GM21576 (cell line): Measurements from ENCODE around the gene TCAF2.
"Not testable (repeated sequence)": the region's sequence is repeated elsewhere in the genome, so short reads cannot be mapped to it uniquely, and the experiment has no call there.

ENCODE experiments used
- ATAC-seq: cut with Tn5 transposase; IDR thresholded peaks from one replicate; pipeline ENCODE4 v1.9.1; 2021; ENCODE audit warnings: mild to moderate bottlenecking, moderate library complexity; ENCODE audit not compliant: unreplicated experiment

The TCAF2 gene

DNA sequence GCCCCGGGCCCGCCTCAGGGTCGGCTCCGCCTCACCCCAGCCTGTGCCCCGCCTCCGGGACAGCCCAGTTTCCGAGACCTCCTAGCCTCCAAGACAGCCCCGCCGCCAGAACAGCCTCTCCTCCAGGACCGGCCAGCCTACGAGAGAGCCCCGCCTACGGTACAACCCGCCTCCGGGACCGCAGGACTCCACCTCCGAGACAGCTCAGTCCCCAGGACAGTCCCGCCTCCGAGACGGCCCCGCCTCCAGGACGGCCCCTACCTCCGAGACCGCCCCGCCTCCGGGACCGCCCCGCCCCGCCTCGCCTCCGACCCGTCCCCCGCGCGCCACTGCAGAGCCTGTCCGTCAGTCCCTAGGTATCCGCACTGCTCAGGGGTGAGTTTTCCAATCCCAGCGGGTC is at the start of gene TCAF2:
Gene TCAF2, plus strand, starts transcription at position 329 of the 400 bp plus-strand sequence.
- ATAC-seq, result peak; percentile 85

DNA sequence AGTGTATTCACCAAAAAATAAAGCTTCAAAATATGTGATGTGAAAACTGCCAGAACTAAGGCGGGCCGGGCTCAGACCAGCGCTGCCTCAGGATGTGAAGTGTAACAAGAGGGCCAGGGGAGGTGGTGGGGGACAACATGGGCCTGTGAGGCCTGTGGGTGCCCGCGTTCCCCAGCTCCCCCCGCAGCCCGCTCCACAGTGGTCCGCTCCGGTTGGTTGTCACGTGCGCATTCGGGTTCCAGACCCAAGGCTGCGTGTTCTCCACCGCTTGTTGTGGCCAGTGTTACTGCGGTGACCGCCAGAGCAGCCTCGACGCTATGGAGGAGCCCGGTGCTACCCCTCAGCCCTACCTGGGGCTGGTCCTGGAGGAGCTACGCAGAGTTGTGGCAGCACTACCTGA is 49.3 kb upstream of the TCAF2 start, which contains the start of gene CTAGE15:
Gene CTAGE15, plus strand, starts transcription at position 301 of the 400 bp plus-strand sequence. Its CDS starts 17 bp downstream, at position 318.
- ATAC-seq, result not testable (repeated sequence)

DNA sequence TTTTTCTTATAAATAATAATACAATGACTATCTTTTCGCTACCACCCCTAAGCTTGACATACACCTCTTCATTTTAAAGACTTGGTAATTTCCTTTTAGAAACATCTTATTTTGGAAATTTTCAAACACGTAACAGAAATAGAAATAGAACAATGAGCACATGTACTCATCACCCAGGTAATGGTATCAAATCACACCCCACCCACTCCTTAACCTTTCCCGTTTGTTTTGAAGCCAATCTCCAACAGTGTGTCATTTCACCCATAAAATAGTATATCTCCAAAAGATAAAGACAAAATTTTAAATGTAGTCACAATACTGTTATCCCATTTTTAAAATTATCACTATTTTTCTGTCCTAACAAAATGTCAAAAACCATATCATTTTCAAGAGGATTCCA is 32.6 kb upstream of the TCAF2 start:
- not testable (repeated sequence) for ATAC-seq

DNA sequence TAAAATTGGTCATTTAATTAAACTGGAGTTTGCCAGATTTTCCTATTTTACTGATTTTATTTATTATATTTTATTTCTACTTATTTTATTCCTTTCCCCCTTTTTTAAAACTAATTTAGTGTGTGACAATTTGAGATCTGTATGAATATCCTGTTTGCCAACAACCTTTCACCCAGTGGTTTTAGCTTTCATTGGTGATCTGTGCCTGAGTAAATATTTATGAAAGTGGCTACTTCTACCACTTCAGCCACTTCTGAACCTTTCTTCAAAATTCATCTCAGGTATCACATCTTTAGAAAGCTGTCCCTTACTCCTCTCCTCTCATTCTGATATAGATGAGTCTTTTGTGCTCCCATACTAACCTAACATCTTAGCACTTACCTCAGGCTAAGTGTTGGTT is 30.9 kb upstream of the TCAF2 start:
- ATAC-seq, result not testable (repeated sequence)

DNA sequence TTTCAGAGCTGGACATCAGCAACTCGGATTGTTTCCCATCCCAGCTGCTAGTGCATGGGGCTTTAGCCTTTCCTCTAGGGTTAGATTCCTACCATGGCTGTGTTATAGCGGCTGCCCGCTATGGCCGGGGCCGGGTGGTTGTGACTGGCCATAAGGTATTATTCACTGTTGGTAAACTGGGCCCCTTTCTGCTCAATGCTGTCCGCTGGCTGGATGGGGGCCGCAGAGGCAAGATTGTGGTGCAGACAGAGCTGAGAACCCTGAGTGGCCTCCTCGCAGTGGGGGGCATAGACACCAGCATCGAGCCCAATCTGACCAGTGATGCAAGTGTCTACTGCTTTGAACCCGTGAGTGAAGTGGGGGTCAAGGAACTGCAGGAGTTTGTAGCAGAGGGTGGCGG is 22.7 kb upstream of the TCAF2 start:
- ATAC-seq, result not testable (repeated sequence)

DNA sequence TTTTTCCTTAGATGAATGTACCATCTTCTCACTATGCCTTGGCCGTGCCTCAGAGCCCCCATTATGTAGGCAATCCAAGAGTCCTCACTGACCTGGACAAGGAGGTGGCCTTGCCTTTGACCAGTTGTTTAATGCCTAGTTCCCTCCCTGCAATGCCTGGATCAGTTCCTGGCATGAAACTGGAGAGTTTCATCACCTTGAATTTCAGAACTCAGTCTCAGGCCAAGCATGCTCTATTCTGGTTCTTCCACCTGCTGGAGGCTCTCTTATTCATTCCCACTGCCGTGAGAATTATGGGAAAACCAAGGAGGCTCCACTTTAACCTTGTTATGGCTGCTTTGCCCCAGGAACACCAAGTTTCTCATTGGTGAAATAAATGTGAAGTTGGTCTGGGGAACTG is 17.2 kb upstream of the TCAF2 start:
- ATAC-seq, result not testable (repeated sequence)

DNA sequence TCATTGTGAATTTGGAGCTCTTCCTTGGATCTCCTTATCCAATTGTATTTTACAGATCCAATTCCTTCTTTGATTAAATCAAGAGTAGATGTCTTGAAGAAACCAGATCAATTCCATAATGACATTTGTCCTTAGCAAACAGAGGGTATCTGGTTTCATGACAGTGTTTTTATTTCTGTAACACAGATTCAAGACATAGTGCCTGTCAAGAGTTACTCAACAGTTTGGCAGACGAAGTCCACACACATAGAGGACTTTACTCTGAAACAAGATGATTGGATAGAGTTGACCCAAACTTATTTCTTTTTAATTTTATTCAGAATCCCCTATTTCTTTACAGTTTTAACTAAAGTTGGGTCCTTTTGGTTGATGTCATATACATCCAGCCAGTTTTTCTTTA is 14.7 kb upstream of the TCAF2 start:
- ATAC-seq, result not testable (repeated sequence)

DNA sequence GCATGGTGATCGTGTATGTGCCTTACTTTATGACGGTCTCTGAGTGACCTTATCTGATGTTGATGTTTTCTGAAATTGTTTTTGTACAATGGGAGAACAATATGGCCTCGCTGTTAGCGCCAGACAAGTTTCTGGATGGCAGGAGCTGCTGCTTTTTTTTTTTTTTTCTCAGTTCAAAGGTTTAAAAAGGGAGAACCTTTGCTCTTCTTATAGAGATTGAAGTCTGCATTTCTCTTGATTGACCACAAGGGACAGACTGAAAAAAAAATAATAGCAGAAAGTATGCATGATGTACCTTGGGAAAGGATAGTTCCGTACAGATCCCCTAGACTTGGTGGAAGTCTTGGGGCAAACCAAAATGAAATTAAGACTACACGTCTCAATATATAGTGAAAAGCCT is 5.2 kb upstream of the TCAF2 start:
- ATAC-seq, result not testable (repeated sequence)

DNA sequence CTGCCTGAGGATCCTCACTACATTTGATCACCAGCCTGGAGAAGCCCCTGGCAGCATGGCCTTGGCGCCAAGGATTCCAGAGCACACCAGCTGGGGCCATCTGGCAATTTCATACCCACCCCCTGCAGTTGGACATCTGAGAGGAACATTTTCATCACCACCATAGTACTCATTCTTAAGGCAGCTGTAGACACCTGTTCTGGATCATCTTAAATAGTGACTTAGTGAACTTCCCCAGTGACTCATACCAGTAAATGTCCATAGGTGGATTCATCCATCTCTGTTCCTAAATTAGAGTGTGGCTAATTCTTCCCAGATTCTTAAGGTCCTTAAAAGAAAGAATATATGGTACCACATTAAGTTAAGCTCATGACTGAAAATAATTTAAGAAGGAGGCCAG is 3.6 kb upstream of the TCAF2 start:
- not testable (repeated sequence) for ATAC-seq

DNA sequence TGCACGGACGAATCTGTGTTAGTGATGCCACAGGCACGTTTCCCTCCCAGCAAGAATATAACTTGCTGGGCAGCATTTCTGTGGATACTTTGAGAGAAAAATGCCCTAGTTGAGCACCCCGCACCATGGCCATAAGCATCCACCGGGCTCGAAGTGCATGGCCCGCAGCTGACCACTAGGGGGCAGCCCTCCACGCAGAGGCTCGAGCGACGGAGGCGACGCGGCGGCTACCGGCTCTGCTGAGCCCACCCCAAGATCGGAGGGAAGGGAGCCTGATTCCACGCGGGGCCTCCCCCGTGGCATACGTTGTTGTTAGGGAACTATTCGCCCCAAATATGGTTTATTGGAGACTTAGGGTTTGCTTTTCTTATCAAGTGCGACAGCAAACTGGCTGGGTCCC is 716 bp upstream of the TCAF2 start:
- peak; percentile 18 for ATAC-seq

DNA sequence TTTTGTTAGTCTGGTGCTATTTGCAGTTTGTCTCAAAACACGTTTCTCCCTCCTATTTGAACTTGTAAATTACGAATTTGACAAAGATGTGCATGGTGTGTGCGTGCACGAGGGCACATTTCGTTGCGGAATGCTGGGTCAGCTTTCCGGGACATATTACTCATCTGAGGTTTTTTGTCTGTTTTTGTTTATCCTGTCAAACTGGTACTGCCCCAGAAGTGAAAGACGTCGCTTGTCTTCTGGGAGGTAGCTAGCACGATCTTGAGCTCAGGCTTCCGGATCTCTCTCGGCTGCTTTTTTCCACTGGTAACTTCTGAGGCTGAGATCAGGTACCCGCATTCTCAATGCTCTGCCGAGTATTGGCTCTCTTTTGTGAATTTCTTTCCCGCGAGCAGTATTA is 401 bp downstream of the TCAF2 start:
- ATAC-seq, result peak; percentile 39

DNA sequence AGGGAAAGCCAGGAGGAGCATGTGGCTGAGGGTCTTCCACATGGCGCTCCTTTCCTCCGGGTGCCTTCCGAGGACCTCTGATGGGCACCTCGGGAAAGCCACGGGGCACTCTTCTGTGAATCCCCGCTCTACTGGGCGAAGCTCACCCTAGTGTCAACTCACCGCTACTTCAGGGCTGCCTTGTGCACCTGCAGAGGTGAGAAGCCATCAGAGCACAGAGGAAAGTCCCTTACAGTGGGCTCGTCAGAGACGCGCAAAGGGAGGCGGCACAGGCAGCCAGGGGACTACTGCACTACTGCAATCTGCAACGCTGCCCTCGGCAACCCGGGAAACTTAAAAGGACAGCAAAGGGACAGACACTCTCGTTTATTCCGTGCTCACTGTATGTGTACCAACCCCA is 1.4 kb downstream of the TCAF2 start:
- peak; percentile 34 for ATAC-seq

DNA sequence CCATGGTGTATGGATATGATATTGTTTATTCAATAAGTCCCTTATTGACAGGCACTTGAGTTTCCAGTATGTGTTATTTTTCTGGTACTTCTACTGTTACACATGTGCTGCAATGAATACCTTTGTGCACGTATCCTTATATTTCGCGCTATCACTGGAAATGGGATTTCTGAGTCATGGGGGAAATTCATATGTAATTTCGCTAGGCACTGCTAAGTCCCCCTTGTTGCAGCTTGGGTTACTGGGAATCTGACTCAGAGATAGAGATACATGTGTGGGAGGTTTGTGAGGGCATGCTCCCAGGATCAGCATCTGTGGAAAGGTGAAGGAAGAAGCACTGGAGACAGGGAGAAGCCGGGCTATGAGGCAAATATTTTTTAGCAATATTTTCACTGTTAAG is 9.9 kb downstream of the TCAF2 start:
- ATAC-seq, result not testable (repeated sequence)

DNA sequence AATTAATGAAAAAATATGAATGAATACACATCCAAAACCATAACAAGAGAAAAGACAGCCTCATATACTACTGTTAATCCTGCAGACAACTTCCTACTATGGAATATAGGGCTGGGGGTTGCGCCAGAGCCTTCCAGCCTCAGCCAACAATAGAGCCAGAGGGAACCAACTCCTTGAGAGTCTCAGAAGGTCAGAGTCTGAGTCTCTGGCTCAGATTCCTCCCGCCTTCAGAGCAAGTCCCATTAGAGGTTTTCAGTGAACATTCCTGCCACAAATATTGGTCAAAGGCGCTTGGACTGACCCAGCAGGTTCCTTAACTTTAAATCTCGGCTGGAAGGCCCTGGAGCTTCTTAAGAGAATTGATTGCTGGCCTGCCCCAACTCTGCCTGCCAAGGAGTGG is 11.7 kb downstream of the TCAF2 start:
- not testable (repeated sequence) for ATAC-seq

DNA sequence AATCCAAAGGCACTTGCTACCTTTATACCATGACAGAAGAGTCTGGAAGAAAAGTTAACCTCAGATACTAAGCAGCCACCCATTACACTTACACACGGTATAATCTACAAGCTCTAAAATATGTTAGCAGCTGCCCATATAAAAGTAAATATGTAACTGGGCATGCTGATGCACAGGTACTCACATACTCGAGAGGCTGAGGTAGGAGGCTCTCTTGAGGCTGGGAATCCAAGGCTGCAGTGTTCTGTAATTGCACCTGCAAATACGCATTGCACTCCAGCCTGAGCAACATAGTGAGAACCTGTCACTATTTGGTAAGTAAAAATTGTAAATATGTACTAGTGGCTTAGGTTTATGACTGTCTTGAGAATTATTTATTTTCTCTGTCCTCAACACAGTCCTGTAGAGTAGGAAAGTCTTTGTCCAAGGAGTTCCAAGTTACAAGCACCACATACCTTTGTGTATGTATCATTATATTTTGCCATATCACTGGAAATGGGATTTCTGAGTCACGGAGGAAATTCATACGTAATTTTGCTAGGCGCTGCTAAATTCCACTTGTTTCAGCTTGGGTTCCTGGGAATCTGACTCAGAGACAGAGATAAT is 12.3 kb downstream of the TCAF2 start:
- ATAC-seq, result not testable (repeated sequence)

DNA sequence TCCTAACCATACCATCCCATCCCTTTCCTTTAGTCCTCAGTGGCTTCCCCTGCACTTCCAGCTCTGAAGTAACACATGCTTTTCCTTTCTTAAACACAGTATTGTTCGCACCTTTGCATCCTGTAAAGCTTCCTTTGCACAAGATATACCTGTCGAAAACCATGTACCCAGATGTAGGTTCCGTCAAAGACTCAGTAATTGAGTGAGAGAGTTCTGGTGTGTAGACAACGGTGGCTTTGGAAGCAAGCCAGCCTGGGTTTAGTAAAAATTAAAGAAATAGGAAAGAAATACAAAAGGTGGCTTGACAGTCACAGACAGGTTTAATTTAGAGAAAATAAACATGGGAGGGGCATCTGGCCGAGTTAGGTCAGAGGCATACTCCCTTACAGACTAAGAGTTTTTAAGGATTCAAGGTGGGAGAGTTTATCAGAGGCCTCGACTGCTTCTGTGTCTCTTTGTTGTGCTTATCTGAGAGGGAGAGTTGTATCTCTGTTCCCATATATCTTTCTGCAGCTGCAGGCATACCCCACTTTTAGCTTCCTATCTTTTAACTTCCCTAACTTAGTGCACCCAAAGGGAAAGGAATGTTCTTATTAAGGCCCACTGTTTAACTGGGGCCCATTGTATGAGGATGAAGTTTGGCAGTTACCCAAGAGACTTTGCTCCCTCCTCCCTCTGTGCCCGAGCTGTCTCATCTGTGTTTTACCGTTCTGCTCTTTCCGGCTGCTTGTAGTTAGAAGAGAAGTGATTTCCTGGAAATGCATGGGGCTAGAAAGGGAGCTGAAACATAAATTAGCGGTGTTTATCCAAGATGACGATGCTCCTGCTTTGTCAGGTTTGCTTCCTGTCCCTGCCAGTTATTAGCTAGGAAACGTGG is 14.8 kb downstream of the TCAF2 start:
- not testable (repeated sequence) for ATAC-seq

DNA sequence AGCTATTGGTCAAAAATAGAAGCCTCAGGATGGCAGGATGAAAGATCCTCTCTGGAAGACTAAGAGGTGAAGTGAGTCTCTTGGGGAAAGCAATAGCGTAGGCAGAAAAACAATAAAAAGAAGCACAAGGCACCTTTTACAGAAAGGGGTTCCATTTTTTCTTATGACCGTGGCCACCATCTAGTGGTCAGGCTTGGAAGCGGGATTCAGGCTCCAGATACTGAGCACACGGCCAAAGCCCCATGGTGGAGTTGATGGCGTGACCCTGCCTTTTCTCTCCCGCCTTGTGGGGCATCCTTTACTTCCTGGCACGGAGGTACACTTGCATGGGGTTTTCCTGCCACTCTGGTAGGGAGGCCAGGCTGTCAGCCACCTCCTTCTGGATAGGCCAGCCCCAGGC is 18.6 kb downstream of the TCAF2 start:
- ATAC-seq, result peak; percentile 82

DNA sequence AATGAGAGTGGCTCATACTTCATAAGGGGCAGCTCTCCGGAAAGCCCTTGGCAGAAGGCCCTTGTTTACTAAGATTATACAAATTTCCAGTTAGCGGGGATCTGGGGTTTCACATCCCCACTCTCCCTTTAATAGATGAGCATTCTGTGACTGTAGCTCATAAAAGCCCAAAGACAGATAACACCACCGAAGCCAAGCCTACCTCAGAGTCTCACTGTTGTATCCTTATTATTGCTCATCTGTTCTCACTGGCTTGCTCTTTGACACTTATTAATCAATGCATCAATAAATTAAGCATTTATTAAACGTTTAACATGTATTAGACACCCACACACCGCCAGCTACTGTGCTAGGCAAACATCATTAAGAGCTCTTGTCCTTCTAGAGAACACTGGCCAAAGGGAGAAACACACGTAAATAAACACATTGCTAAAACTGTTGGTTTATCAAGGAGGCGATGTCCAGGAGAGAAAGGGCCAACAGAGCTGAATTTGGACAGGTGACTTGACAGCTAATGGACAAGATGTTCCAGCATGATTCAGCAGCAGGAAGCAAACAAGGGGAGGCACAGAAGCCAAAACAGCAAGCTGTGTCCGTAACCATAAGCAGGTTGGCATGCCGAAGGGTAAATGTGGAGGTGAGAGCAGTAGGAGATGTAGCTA is 19.9 kb downstream of the TCAF2 start:
- not testable (repeated sequence) for ATAC-seq

DNA sequence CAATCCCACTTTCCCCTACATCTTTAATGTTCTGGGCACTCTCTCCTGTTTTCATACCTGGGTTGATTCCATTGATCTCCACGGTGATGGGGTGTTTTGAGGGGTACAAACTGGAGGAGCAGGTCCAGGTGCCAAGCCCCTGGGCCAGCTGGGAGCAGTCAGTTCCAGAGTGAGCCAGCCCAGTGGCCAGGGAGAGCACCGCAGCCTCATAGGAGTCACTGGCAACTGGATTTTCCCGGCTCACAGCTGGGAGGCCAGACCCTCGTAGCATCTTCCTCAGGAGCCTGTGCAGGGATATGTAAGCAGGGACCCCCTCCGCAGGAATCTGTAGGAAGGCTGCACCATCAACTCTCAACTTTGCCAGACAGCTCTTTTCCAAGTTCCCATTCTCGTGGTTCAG is 25.8 kb downstream of the TCAF2 start:
- ATAC-seq, result not testable (repeated sequence)

DNA sequence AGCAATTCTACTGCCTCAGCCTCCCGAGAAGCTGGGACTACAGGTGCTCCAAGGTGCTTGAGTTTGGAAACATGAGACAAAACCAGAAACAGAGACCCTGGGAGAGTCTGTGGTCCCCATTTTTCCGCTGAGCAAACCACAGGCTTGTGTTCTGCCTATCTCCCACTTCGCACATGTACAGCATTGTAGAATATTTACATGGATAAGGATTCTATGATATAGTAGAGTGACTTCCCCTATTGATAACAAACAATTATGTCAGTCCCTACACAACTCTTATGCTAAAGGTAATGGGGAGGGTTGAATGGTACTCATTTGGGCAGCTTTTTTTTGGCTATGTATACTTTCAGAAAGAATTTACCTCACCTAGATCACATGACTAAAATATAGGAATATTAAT is 29.1 kb downstream of the TCAF2 start:
- not testable (repeated sequence) for ATAC-seq

DNA sequence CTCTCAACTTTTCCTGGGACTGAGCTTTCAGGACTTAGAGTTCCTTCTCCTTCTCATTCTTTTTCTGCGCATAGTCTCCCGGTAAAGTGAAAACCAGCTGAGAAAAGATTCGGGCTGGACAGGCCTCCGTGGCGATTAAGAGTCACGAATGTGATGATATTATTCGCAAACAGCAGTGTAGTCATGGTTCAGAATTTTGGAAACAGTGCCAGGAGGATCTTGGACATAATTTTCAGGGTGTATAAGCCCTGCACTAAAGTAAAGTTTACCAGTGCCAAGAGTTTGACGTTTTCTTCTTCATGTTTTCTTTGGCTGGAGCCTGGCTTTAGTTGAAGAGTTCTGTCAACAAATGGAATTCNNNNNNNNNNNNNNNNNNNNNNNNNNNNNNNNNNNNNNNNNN is 29.7 kb downstream of the TCAF2 start:
- ATAC-seq, result not testable (repeated sequence)
